CD4-positive, alpha-beta T cell (primary cell): Measurements from ENCODE around the gene RFC5. TPM values are rescaled to one million over a fixed set of nuclear protein-coding genes. Genes with fewer than 3 reads are reported as not detected.

Experiments used
- ATAC-seq: fragments of 200-7000 bp; cut with Tn5 transposase; one replicate; pipeline ENCODE4 v1.10.0; 2022; ENCODE audit warnings: mild to moderate bottlenecking; ENCODE audit not compliant: poor library complexity
- CTCF ChIA-PET: fragments of 350-600 bp; sonication (Branson Sonifier 250); formaldehyde crosslinking; loops from one replicate; lab custom pipeline; 2021; ENCODE audit warnings: antibody characterized with exemption, inconsistent platforms; lab: Charles Lee
- POLR2A ChIA-PET: fragments of 350-600 bp; sonication (Branson Sonifier 250); formaldehyde crosslinking; loops from one replicate; lab custom pipeline; 2021; ENCODE audit warnings: antibody characterized with exemption, inconsistent platforms; lab: Charles Lee
- DNase-seq, 14 experiments: peaks; one replicate each; pipeline ENCODE4 v3.0.0-alpha.2; 2013 to 2020; ENCODE audit warnings: mixed read lengths in 2 of 14
- H3K27ac ChIP-seq, 2 donors: one replicate each; pipeline versions ENCODE4 v1.5.1 to v1.7.0; 2013; ENCODE audit warnings: low read length in 2 of 2, low read depth in 1 of 2, mild to moderate bottlenecking in 1 of 2
- H3K27me3 ChIP-seq, 2 experiments: 1 replicate in 1 of 2; 2 replicates in 1 of 2; pipeline versions ENCODE4 v1.6.1 to v1.7.0; 2013; ENCODE audit warnings: low read length in 2 of 2, control low read depth in 1 of 2, mild to moderate bottlenecking in 1 of 2, moderate library complexity in 1 of 2; ENCODE audit not compliant: insufficient read depth in 2 of 2, control insufficient read depth in 1 of 2
- H3K36me3 ChIP-seq: one replicate; pipeline ENCODE4 v1.6.1; 2013; ENCODE audit warnings: low read length, control low read depth; ENCODE audit not compliant: insufficient read depth
- H3K4me1 ChIP-seq: one replicate; pipeline ENCODE4 v1.6.1; 2013; ENCODE audit warnings: low read length, control low read depth; ENCODE audit not compliant: insufficient read depth
- H3K4me3 ChIP-seq: one replicate; pipeline ENCODE4 v1.5.1; 2013; ENCODE audit warnings: mild to moderate bottlenecking, low read length, moderate library complexity
- H3K9me3 ChIP-seq, 2 experiments: 1 replicate in 1 of 2; 2 replicates in 1 of 2; pipeline versions ENCODE4 v1.6.1 to v1.7.0; 2013; ENCODE audit warnings: low read length in 2 of 2, mild to moderate bottlenecking in 2 of 2, control low read depth in 1 of 2, moderate library complexity in 1 of 2; ENCODE audit not compliant: control insufficient read depth in 1 of 2, insufficient read depth in 1 of 2
- H3K27ac Mint-ChIP-seq: one replicate; pipeline ENCODE4 v1.8.0; 2020; ENCODE audit warnings: mixed read lengths
- H3K27me3 Mint-ChIP-seq: one replicate; pipeline ENCODE4 v1.8.0; 2021; ENCODE audit warnings: mixed read lengths
- H3K36me3 Mint-ChIP-seq: one replicate; pipeline ENCODE4 v1.8.0; 2021; ENCODE audit warnings: low read depth, mixed read lengths
- H3K4me1 Mint-ChIP-seq: one replicate; pipeline ENCODE4 v1.8.0; 2021; ENCODE audit warnings: low read depth, mixed read lengths
- H3K4me3 Mint-ChIP-seq: one replicate; pipeline ENCODE4 v1.8.0; 2020; ENCODE audit warnings: mild to moderate bottlenecking, mixed read lengths
- H3K9me3 Mint-ChIP-seq: one replicate; pipeline ENCODE4 v1.8.0; 2020; ENCODE audit warnings: mixed read lengths
- intact Hi-C, 2 experiments: fragments of 100-400 bp; cut with DNase I in 1 of 2; cut with micrococcal nuclease in 1 of 2; formaldehyde crosslinking; loops; one replicate each; pipeline versions ENCODE4 v1.15.1 to v1.9.0; 2023 to 2025; cut with DNase I, micrococcal nuclease
- total RNA-seq, 174 experiments: library from RNA in 2 of 174; stranded (reverse) in 2 of 174; gene quantifications; one replicate each; pipeline ENCODE4 v1.2.3 and lab custom pipeline; 2021 to 2026
- TF ChIP-seq, protein P1 (sequence below): fragments of 200-600 bp; IDR thresholded peaks from one replicate; pipeline ENCODE4 v1.8.0; 2022; ENCODE audit warnings: antibody characterized with exemption, mild to moderate bottlenecking

The RFC5 gene
- total RNA-seq, 2 experiments from 2014 or later, result 8.7 to 9.1 TPM

DNA sequence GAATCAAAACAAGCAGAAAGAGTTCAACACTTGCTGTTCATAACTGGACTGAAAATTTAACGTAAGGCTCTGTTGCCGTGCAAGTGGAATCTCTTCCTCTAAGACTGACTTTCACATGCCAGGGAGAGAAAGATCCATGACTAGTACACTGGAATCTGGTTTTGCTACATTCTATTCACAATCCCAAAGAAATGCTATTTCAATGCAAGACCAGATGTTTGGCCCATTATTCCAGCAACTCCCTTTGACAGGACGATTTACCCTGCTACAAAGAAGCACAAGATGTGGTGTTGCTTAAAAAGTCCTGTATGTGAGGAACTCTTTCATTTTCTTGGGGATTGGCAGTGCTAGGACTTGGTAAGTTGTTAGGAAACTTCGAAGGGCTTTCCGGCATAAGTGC lies 17.4 kb downstream of the RFC5 start:
- POLR2A ChIA-PET, result interaction anchor here (0.6 to 1.3 kb wide), 3 partner anchors 17 to 159 kb away, joined by 3 to 5 read pairs (median 4); partner anchors contain the start of gene RFC5
- Histone ChIP-seq H3K4me1 (no peaks in the 10 kb centered on the region), H3K27ac (no peak overlapping the region), H3K4me3 (no peak overlapping the region), H3K36me3 (peaks cover 64% of the 10 kb centered on the region), H3K27me3 (no peaks in the 10 kb centered on the region), H3K9me3 (no peaks in the 10 kb centered on the region)
- ATAC-seq (no peak), DNase-seq (no peak)
- TF ChIP-seq, protein P1, sequence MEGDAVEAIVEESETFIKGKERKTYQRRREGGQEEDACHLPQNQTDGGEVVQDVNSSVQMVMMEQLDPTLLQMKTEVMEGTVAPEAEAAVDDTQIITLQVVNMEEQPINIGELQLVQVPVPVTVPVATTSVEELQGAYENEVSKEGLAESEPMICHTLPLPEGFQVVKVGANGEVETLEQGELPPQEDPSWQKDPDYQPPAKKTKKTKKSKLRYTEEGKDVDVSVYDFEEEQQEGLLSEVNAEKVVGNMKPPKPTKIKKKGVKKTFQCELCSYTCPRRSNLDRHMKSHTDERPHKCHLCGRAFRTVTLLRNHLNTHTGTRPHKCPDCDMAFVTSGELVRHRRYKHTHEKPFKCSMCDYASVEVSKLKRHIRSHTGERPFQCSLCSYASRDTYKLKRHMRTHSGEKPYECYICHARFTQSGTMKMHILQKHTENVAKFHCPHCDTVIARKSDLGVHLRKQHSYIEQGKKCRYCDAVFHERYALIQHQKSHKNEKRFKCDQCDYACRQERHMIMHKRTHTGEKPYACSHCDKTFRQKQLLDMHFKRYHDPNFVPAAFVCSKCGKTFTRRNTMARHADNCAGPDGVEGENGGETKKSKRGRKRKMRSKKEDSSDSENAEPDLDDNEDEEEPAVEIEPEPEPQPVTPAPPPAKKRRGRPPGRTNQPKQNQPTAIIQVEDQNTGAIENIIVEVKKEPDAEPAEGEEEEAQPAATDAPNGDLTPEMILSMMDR, result no peak
- H3K4me3 Mint-ChIP-seq, result peak overlapping the region; percentile 46
- no peaks in the 10 kb centered on the region for H3K4me1 Mint-ChIP-seq
- CTCF ChIA-PET, result interaction anchor here (1.2 to 1.8 kb wide), 2 partner anchors 17 to 160 kb away, joined by 4 to 9 read pairs; no protein-coding TSS in a partner anchor
- intact Hi-C loops, result loop anchor here in 1 of 2 experiments (5.0 kb wide), 1 partner anchor 157 kb away; no protein-coding TSS in a partner anchor
- peaks cover 82% of the 10 kb centered on the region for H3K36me3 Mint-ChIP-seq
- no peaks in the 10 kb centered on the region for H3K9me3 Mint-ChIP-seq
- H3K27me3 Mint-ChIP-seq, result no peaks in the 10 kb centered on the region
- H3K27ac Mint-ChIP-seq, result peak overlapping the region; percentile 71

DNA sequence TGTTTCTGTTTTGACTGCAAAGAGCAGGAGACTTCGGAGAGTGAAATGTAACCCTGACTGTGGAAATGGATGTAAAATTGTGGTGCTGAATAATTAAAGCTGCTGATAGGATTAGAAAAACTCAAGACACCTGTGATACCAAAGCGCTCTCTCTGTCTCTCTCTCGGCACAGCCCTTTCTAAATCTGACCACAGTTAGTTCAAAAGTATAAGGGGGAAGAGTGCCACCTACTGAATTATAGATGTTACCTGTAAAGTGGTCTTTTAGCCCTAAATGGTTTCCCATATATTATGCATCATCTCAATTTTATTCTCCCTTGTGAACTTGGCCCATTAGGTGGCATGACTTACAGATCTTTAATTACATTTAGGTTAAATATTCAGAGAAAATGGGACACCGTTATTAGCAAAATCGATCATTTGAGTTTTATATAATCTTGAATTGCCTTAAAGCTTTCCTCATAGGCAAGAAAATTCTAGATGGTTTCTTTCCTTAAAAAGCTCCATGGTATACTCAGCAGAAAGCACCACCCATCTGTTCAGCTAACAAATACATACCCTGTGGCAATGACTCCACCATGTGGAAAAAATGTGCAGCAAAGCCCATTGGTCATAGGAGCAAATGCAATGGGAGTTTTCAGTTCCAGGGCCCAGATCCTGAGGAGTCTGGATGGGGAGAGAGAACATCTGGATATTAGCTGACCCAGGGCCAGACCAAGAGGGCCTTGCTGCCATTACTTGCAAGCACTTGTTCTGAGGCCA lies 18.1 kb downstream of the RFC5 start:
- ATAC-seq (peak; percentile 34), DNase-seq (peak in 2 of 14 experiments; percentile 26 to 30)
- Mint-ChIP-seq H3K4me1 (no peaks in the 10 kb centered on the region), H3K9me3 (no peaks in the 10 kb centered on the region), H3K27me3 (no peaks in the 10 kb centered on the region), H3K27ac (peak overlapping the region; percentile 71), H3K36me3 (peaks cover 86% of the 10 kb centered on the region), H3K4me3 (peak overlapping the region; percentile 46)
- Histone ChIP-seq H3K4me3 (no peak overlapping the region), H3K27me3 (no peaks in the 10 kb centered on the region), H3K4me1 (no peaks in the 10 kb centered on the region), H3K9me3 (no peaks in the 10 kb centered on the region), H3K27ac (no peak overlapping the region), H3K36me3 (peaks cover 69% of the 10 kb centered on the region)
- intact Hi-C loops, result loop anchor here in 1 of 2 experiments (5.0 kb wide), 1 partner anchor 157 kb away; no protein-coding TSS in a partner anchor
- TF ChIP-seq, protein P1, result no peak
- CTCF ChIA-PET, result interaction anchor here (0.9 to 1.8 kb wide), 3 partner anchors 12 to 160 kb away, joined by 3 to 9 read pairs (median 4); no protein-coding TSS in a partner anchor
- POLR2A ChIA-PET, result interaction anchor here (1.1 to 1.3 kb wide), 2 partner anchors 18 to 159 kb away, joined by 4 to 5 read pairs; partner anchors contain the start of gene RFC5

DNA sequence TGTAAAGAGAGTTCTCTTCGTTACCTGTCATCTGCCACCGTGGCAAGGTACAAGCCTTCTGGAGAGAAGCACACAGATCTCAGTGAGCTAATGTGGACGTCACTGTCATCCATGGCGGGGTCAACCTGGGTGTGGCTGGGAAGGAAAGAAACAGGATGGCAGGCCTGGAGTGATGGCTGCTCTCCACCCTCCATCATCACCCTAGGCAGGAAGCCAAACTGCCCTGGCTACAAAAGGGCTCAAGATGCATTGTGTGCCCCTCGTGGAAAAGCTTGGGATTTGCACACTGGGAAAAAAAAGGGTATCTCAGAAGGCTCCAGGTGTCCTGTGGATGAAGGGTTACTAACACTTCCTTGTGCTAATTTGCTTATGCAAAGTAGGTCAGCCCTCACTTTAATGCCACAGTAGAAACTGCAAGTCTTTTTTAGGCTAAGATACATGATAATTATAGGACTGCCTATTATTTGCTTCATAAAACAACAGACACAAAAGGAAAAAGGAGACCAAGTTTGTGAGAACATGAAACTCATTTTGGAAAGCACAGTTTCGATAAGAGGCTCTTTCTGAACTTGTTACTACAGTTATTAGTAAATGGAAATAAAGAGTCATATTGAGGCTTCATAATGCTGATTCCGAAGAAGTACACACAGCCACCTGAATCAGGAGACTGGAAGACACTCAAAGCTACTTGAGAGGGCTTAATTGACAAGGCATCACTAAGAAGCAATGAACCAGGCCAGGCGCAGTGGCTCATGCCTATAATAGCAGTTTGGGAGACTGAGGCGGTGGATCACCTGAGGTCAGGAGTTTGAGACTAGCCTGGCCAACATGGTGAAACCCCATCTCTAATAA lies 18.9 kb downstream of the RFC5 start:
- TF ChIP-seq, protein P1, result no peak
- H3K9me3 ChIP-seq, result no peaks in the 10 kb centered on the region
- no peak for DNase-seq
- no peak overlapping the region for H3K4me3 ChIP-seq
- peak overlapping the region in 1 of 2 donors; percentile 31 for H3K27ac ChIP-seq
- H3K4me3 Mint-ChIP-seq, result no peak overlapping the region
- H3K4me1 ChIP-seq, result no peaks in the 10 kb centered on the region
- no peaks in the 10 kb centered on the region for H3K9me3 Mint-ChIP-seq
- no peak overlapping the region for H3K27ac Mint-ChIP-seq
- intact Hi-C loops, result loop anchor here in 1 of 2 experiments (2.0 kb wide), 1 partner anchor 161 kb away; no protein-coding TSS in a partner anchor
- H3K36me3 Mint-ChIP-seq, result peaks cover 83% of the 10 kb centered on the region
- no peak for ATAC-seq
- no peaks in the 10 kb centered on the region for H3K27me3 ChIP-seq
- POLR2A ChIA-PET, result interaction anchor here (1.1 kb wide), 1 partner anchor 160 kb away, joined by 4 read pairs; no protein-coding TSS in a partner anchor
- no peaks in the 10 kb centered on the region for H3K4me1 Mint-ChIP-seq
- peaks cover 77% of the 10 kb centered on the region for H3K36me3 ChIP-seq
- no peaks in the 10 kb centered on the region for H3K27me3 Mint-ChIP-seq
- CTCF ChIA-PET, result interaction anchor here (0.9 to 1.8 kb wide), 2 partner anchors 11 to 161 kb away, joined by 3 to 9 read pairs; no protein-coding TSS in a partner anchor
